Kidney tubule cell (primary cell): ENCODE data around the gene PIGU.

Experiments
- DNase-seq: peaks from one replicate; pipeline ENCODE4 v3.0.0-alpha.2; 2018; ENCODE audit warnings: low spot score

PIGU gene

DNA sequence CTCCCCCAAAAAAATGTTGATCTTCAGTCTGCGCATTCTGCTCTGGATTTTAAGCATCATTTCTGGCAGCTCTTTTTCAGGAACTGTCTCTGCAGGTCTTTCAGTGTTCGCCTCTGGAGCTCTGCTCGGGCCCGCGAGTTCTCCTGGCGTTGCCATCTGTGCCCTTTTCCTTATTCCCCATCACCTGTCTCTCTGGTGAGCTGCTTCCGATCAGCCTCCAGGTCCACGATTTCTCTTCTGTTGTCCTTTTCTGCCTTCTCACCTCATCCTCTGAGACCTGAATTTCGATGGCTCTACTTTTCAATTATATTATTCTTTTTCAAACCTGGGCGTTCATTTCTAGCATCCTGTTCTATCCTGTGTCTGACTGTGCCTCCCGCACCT is 119.0 kb downstream of the PIGU start:
- DNase-seq, result no peak

DNA sequence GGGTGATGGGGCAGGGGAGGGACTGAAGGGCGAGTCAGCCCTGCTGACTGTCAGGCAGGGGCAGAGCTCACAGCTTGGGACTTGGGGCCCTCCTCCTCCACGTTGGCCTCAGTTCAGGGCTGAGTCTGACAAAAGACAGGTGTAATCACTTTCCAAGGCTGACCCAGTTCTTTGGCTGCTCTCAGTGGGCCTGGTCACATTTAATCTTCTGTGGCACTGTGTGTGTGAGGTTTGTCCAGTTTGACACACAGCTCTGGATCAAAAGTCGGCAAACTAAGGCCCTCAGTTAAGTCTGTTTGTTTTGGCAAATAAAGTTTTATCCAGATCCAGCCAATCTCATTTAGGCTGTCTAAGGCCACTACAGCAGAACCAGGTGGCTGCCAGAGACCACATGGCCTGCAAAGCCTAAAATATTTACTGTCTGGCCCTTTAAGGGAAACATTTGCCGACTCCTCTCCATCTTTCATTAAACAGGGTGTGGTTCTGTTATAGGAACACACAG is 123.5 kb downstream of the PIGU start:
- DNase-seq, result no peak

DNA sequence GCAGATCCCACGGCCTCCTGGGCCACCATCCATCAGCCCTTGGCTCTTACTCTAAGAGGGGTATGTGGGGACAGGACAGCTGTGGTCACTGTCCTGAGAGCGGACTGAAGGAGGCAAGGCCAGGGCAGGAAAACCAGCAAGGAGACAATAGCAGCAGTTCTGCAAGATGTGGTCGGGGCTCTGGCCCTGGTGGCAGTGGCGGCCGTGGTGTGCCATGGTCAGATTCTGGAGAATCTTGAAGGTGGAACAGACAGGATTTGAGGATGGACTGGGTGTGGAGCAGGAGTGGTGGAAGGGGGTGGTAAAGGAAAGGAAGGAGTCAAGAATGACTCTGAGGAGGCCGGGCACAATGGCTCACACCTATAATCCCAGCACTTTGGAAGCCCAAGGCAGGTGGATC is 124.3 kb downstream of the PIGU start:
- no peak for DNase-seq

GRCh38 chr20:34549929-34550305 is 127.0 kb downstream of the PIGU start:
- no peak for DNase-seq

GRCh38 chr20:34549291-34549928 is 127.5 kb downstream of the PIGU start:
- peak; percentile 59 for DNase-seq

- no peak for DNase-seq
Measured at GRCh38 chr20:34547844-34548613, 128.9 kb downstream of the PIGU start.

DNA sequence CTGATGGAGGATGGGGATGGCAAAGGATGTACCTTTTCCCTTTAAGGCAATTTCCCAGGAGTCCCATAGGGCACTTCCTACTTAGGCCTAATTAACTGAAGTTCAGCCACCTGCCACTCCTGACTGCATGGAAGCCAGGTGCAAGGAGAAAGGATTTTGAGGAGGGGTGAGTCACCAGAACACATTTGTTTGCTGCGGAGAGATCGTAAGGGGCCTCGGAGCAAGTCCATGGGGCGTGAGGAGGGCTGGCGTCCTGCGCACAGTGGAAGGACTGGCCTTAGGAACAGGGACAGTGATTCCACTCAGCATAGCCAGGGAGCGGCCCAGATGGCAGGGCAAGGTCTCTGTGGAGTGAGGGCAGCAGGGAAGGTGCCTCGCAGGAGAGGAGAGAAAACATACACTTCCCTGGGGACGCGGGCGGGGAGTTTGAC is 130.1 kb downstream of the PIGU start:
- DNase-seq, result no peak

GRCh38 chr20:34544109-34544796 is 132.6 kb downstream of the PIGU start:
- no peak for DNase-seq

GRCh38 chr20:34543463-34544056 is 133.3 kb downstream of the PIGU start:
- no peak for DNase-seq

GRCh38 chr20:34542439-34542838 is 134.5 kb downstream of the PIGU start:
- no peak for DNase-seq

GRCh38 chr20:34541917-34542316 is 135.0 kb downstream of the PIGU start:
- no peak for DNase-seq

- DNase-seq, result no peak
Measured at GRCh38 chr20:34541264-34541901, 135.5 kb downstream of the PIGU start.

GRCh38 chr20:34540596-34541263 is 136.2 kb downstream of the PIGU start:
- DNase-seq, result no peak

DNA sequence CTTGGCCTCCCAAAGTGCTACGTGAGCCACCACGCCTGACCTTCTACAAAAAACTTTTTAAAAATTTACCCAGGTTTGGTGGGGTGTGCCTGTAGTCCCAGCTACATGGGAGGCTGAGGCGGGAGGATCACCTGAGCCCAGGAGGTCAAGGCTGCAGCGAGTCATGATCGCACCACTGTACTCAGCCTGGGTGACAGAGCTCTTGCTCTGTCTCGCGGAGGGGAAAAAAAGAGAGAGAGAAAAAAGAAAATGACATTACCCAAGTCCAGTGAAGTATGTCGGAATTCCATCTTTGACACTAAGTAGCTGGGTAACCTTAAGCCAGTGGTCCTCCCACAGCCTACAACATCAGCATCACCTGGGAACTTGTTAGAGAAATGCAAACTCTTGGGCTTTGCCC is 137.1 kb downstream of the PIGU start:
- DNase-seq, result no peak

- DNase-seq, result peak; percentile 39
Measured at GRCh38 chr20:34538671-34539123, 138.2 kb downstream of the PIGU start.

DNA sequence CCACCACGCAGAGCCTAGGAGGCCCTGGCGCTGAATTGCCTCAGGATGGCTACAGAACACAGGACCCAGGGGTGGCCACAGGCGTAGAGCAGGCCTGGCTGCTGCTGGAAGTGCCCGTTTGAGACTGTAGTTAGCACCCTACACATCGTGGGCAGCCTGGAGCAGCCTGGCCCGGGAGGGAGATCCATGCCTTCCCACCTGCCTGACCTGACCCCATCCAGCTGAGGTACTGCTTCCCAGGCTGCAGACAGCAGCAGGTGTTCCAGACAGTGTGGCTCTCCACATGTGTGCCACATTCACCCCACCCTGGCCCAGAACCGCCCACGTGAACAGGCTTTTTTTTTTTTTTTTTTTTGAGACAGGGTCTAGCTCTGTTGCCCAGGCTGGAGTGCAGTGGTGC is 139.2 kb downstream of the PIGU start:
- no peak for DNase-seq

GRCh38 chr20:34536798-34537394 is 140.0 kb downstream of the PIGU start:
- no peak for DNase-seq

- DNase-seq, result no peak
Measured at GRCh38 chr20:34535857-34536256, 141.0 kb downstream of the PIGU start.

- DNase-seq, result no peak
Measured at GRCh38 chr20:34535301-34535840, 141.5 kb downstream of the PIGU start.

- no peak for DNase-seq
Measured at GRCh38 chr20:34534391-34535165, 142.3 kb downstream of the PIGU start.
